Muscle layer of duodenum (tissue), 2 donors: ENCODE data around the gene MMP2.

Experiments
- H3K27ac ChIP-seq: one replicate; pipeline ENCODE4 v1.7.0; 2013; ENCODE audit warnings: mild to moderate bottlenecking, low read length
- H3K27me3 ChIP-seq: one replicate; pipeline ENCODE4 v1.7.0; 2013; ENCODE audit warnings: low read depth, mild to moderate bottlenecking, control low read depth, low read length
- H3K36me3 ChIP-seq, 2 donors: one replicate each; pipeline ENCODE4 v1.7.0; 2013; ENCODE audit warnings: low read length in 2 of 2, control low read depth in 1 of 2, mild to moderate bottlenecking in 1 of 2; ENCODE audit not compliant: insufficient read depth in 2 of 2, control insufficient read depth in 1 of 2
- H3K4me1 ChIP-seq, 2 donors: one replicate each; pipeline ENCODE4 v1.7.0; 2013; ENCODE audit warnings: low read length in 2 of 2, mild to moderate bottlenecking in 2 of 2, control low read depth in 1 of 2, moderate library complexity in 1 of 2; ENCODE audit not compliant: insufficient read depth in 2 of 2, control insufficient read depth in 1 of 2
- H3K4me3 ChIP-seq, 2 donors: one replicate each; pipeline ENCODE4 v1.7.0; 2013; ENCODE audit warnings: low read length in 2 of 2, low read depth in 1 of 2, mild to moderate bottlenecking in 1 of 2
- H3K9me3 ChIP-seq, 2 donors: one replicate each; pipeline ENCODE4 v1.7.0; 2013; ENCODE audit warnings: low read length in 2 of 2, control low read depth in 1 of 2, mild to moderate bottlenecking in 1 of 2; ENCODE audit not compliant: control insufficient read depth in 1 of 2
- donor health status: healthy.

Gene MMP2

GRCh38 chr16:55478827-55479429, at the start of gene MMP2:
MMP2 (plus strand) TSS chr16:55479198; CDS start chr16:55479480, 282 bp downstream.
- H3K36me3 ChIP-seq, result peaks cover 11% of the 10 kb centered on the region in 2 donors
- peaks cover 0 to 35% of the 10 kb centered on the region in 2 donors for H3K4me1 ChIP-seq
- peak within 1 kb of the TSS; percentile 60 to 68 for H3K4me3 ChIP-seq
- no peaks in the 10 kb centered on the region for H3K27me3 ChIP-seq
- no peaks in the 10 kb centered on the region for H3K9me3 ChIP-seq
- peak within 1 kb of the TSS; percentile 66 for H3K27ac ChIP-seq

GRCh38 chr16:55433030-55433429, 46.0 kb upstream of the MMP2 start:
- Histone ChIP-seq H3K36me3 (no peaks in the 10 kb centered on the region), H3K27ac (no peak overlapping the region), H3K4me3 (no peak overlapping the region), H3K4me1 (no peaks in the 10 kb centered on the region), H3K9me3 (no peaks in the 10 kb centered on the region), H3K27me3 (no peaks in the 10 kb centered on the region)

- Histone ChIP-seq H3K4me3 (no peak overlapping the region), H3K4me1 (no peaks in the 10 kb centered on the region), H3K27me3 (no peaks in the 10 kb centered on the region), H3K27ac (no peak overlapping the region), H3K36me3 (no peaks in the 10 kb centered on the region), H3K9me3 (no peaks in the 10 kb centered on the region)
These were observed 45.5 kb upstream of the MMP2 start for GRCh38 chr16:55433535-55433934.

- no peaks in the 10 kb centered on the region for H3K36me3 ChIP-seq
- H3K9me3 ChIP-seq, result no peaks in the 10 kb centered on the region
- H3K27ac ChIP-seq, result no peak overlapping the region
- no peaks in the 10 kb centered on the region for H3K27me3 ChIP-seq
- H3K4me1 ChIP-seq, result no peaks in the 10 kb centered on the region
- no peak overlapping the region for H3K4me3 ChIP-seq
These were observed 45.0 kb upstream of the MMP2 start for GRCh38 chr16:55434000-55434399.

- Histone ChIP-seq H3K4me3 (no peak overlapping the region), H3K27ac (no peak overlapping the region), H3K36me3 (no peaks in the 10 kb centered on the region), H3K4me1 (no peaks in the 10 kb centered on the region), H3K27me3 (no peaks in the 10 kb centered on the region), H3K9me3 (no peaks in the 10 kb centered on the region)
These were observed 43.6 kb upstream of the MMP2 start for GRCh38 chr16:55435387-55435786.

GRCh38 chr16:55436587-55436986, 42.4 kb upstream of the MMP2 start:
- Histone ChIP-seq H3K36me3 (no peaks in the 10 kb centered on the region), H3K9me3 (no peaks in the 10 kb centered on the region), H3K4me3 (no peak overlapping the region), H3K4me1 (no peaks in the 10 kb centered on the region), H3K27me3 (no peaks in the 10 kb centered on the region), H3K27ac (no peak overlapping the region)

- Histone ChIP-seq H3K27ac (no peak overlapping the region), H3K27me3 (no peaks in the 10 kb centered on the region), H3K9me3 (no peaks in the 10 kb centered on the region), H3K36me3 (no peaks in the 10 kb centered on the region), H3K4me3 (no peak overlapping the region), H3K4me1 (no peaks in the 10 kb centered on the region)
These were observed 41.4 kb upstream of the MMP2 start for GRCh38 chr16:55437625-55438024.

- no peaks in the 10 kb centered on the region for H3K27me3 ChIP-seq
- no peaks in the 10 kb centered on the region for H3K4me1 ChIP-seq
- no peaks in the 10 kb centered on the region for H3K36me3 ChIP-seq
- no peak overlapping the region for H3K27ac ChIP-seq
- no peak overlapping the region for H3K4me3 ChIP-seq
- no peaks in the 10 kb centered on the region for H3K9me3 ChIP-seq
These were observed 40.7 kb upstream of the MMP2 start for GRCh38 chr16:55438281-55438680.

- no peaks in the 10 kb centered on the region for H3K27me3 ChIP-seq
- H3K4me3 ChIP-seq, result no peak overlapping the region
- no peak overlapping the region for H3K27ac ChIP-seq
- no peaks in the 10 kb centered on the region for H3K9me3 ChIP-seq
- no peaks in the 10 kb centered on the region for H3K4me1 ChIP-seq
- no peaks in the 10 kb centered on the region for H3K36me3 ChIP-seq
These were observed 39.8 kb upstream of the MMP2 start for GRCh38 chr16:55439101-55439690.

- Histone ChIP-seq H3K9me3 (peaks cover 0 to 3% of the 10 kb centered on the region in 2 donors), H3K27ac (no peak overlapping the region), H3K4me3 (no peak overlapping the region), H3K4me1 (no peaks in the 10 kb centered on the region), H3K36me3 (no peaks in the 10 kb centered on the region), H3K27me3 (no peaks in the 10 kb centered on the region)
These were observed 35.3 kb upstream of the MMP2 start for GRCh38 chr16:55443434-55444346.

- H3K4me1 ChIP-seq, result no peaks in the 10 kb centered on the region
- H3K9me3 ChIP-seq, result peaks cover 0 to 3% of the 10 kb centered on the region in 2 donors
- no peak overlapping the region for H3K4me3 ChIP-seq
- no peak overlapping the region for H3K27ac ChIP-seq
- no peaks in the 10 kb centered on the region for H3K27me3 ChIP-seq
- no peaks in the 10 kb centered on the region for H3K36me3 ChIP-seq
These were observed 34.1 kb upstream of the MMP2 start for GRCh38 chr16:55444754-55445485.
